Activated T-cell treated with anti-CD3 and anti-CD28 coated beads, Interleukin-2, amount 50 U/mL, for 24 hours (primary cell): ENCODE measurements around the gene MINDY3.
"Not testable (repeated sequence)": the region's sequence is repeated elsewhere in the genome, so short reads cannot be mapped to it uniquely, and the experiment has no call there.

ENCODE experiments used
- DNase-seq: peaks from one replicate; pipeline ENCODE4 v3.0.0-alpha.2; 2020
- H3K27ac Mint-ChIP-seq: 2 replicates; pipeline ENCODE4 v1.8.0; 2020; ENCODE audit warnings: mild to moderate bottlenecking, mixed read lengths
- H3K27me3 Mint-ChIP-seq: 2 replicates; pipeline ENCODE4 v1.8.0; 2020; ENCODE audit warnings: mixed read lengths
- H3K36me3 Mint-ChIP-seq: 2 replicates; pipeline ENCODE4 v1.8.0; 2020; ENCODE audit warnings: low read depth, mixed read lengths
- H3K4me1 Mint-ChIP-seq: 2 replicates; pipeline ENCODE4 v1.8.0; 2020; ENCODE audit warnings: low read depth, mixed read lengths
- H3K4me3 Mint-ChIP-seq: 2 replicates; pipeline ENCODE4 v1.8.0; 2020; ENCODE audit warnings: mild to moderate bottlenecking, moderate library complexity, mixed read lengths
- H3K9me3 Mint-ChIP-seq: 2 replicates; pipeline ENCODE4 v1.8.0; 2020; ENCODE audit warnings: mixed read lengths

MINDY3 gene

GRCh38 chr10:15859906-15860691, at the start of gene MINDY3:
TSS of gene MINDY3 (minus strand) at chr10:15860507. CDS start at chr10:15860299, 208 bp downstream.
- DNase-seq: peak; percentile 86
- Mint-ChIP-seq H3K9me3 (no peaks in the 10 kb centered on the region), H3K27ac (peak within 1 kb of the TSS; percentile 96), H3K36me3 (peaks cover 32% of the 10 kb centered on the region), H3K27me3 (peaks cover 16% of the 10 kb centered on the region), H3K4me1 (peaks cover 39% of the 10 kb centered on the region), H3K4me3 (peak within 1 kb of the TSS; percentile 100)

DNA sequence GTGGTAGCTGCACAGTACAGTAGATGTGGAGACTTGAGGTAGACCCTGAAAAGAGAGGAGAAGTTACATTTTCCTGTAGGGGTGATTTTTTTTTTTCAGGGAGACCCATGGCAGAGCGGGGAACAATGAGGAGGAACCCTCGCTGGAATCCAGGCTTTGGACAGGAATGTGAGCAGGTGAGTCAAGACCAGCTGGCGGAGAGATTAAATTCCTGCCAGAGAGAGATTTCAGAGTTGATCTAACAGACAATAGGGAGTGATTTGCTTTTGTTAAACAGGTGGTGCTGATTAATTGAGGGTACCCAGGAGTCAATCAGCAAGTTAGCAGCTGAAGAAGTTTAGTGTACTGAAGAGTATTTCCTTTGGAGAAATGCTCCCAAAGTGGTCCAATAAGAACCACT, 41.6 kb upstream of the MINDY3 start:
- Mint-ChIP-seq H3K4me3 (no peak overlapping the region), H3K36me3 (no peaks in the 10 kb centered on the region), H3K27ac (no peak overlapping the region), H3K9me3 (no peaks in the 10 kb centered on the region), H3K4me1 (no peaks in the 10 kb centered on the region), H3K27me3 (peaks cover 19% of the 10 kb centered on the region)
- no peak for DNase-seq

- Mint-ChIP-seq H3K27me3 (peaks cover 36% of the 10 kb centered on the region), H3K4me3 (no peak overlapping the region), H3K36me3 (no peaks in the 10 kb centered on the region), H3K27ac (no peak overlapping the region), H3K4me1 (no peaks in the 10 kb centered on the region), H3K9me3 (no peaks in the 10 kb centered on the region)
- no peak for DNase-seq
Measured at GRCh38 chr10:15898046-15898445, 37.7 kb upstream of the MINDY3 start.

DNA sequence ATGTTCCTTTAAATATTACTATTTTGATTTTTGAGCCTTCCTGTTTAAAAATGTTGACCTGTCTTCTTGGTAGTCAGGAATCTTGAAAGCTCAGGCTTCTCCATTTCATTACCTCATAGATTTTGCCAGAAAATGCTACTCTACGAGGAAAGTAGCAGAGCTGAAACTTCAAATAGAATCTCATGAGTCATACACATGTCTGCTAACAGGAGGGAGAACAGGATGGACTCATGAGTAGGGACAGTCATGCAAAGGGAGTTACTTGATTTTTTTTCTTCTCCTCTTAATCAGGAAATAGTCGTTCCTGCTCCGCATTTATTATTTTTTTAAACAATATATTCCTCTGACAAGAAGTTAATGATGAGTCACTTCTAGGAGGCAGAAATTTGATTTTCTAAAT, 37.0 kb upstream of the MINDY3 start:
- no peaks in the 10 kb centered on the region for H3K9me3 Mint-ChIP-seq
- H3K27ac Mint-ChIP-seq: no peak overlapping the region
- no peaks in the 10 kb centered on the region for H3K4me1 Mint-ChIP-seq
- no peak overlapping the region for H3K4me3 Mint-ChIP-seq
- peaks cover 38% of the 10 kb centered on the region for H3K27me3 Mint-ChIP-seq
- H3K36me3 Mint-ChIP-seq: no peaks in the 10 kb centered on the region
- DNase-seq: no peak

- H3K27ac Mint-ChIP-seq: no peak overlapping the region
- no peak overlapping the region for H3K4me3 Mint-ChIP-seq
- no peak for DNase-seq
- H3K9me3 Mint-ChIP-seq: no peaks in the 10 kb centered on the region
- no peaks in the 10 kb centered on the region for H3K4me1 Mint-ChIP-seq
- no peaks in the 10 kb centered on the region for H3K36me3 Mint-ChIP-seq
- H3K27me3 Mint-ChIP-seq: peaks cover 37% of the 10 kb centered on the region
Measured at GRCh38 chr10:15896654-15897053, 36.3 kb upstream of the MINDY3 start.

DNA sequence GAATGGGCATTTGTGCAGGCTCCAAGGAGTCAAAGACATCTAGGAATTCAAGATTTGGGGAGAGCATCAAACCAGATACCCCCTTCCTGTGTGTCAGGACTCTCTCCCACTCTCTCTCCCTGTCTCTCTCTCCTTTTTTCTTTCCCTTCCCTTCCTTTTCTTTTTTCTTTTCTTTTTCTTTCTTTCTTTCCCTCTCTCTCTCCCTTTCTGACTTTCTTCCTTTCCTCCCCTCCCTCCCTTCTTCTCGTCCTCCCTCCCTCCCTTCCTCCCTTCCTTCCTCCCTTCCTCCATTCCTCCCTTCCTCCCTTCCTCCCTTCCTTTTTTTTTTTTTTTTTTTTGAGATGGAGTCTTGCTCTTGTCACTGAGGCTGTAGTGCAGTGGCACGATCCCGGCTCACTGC, 24.1 kb upstream of the MINDY3 start:
- Mint-ChIP-seq H3K4me3 (no peak overlapping the region), H3K4me1 (no peaks in the 10 kb centered on the region), H3K27ac (no peak overlapping the region), H3K27me3 (peaks cover 45% of the 10 kb centered on the region), H3K9me3 (no peaks in the 10 kb centered on the region), H3K36me3 (no peaks in the 10 kb centered on the region)
- no peak for DNase-seq

GRCh38 chr10:15881542-15881941, 21.2 kb upstream of the MINDY3 start:
- Mint-ChIP-seq H3K27me3 (peaks cover 47% of the 10 kb centered on the region), H3K27ac (no peak overlapping the region), H3K9me3 (no peaks in the 10 kb centered on the region), H3K4me3 (no peak overlapping the region), H3K36me3 (no peaks in the 10 kb centered on the region), H3K4me1 (no peaks in the 10 kb centered on the region)
- DNase-seq: no peak

- peaks cover 52% of the 10 kb centered on the region for H3K27me3 Mint-ChIP-seq
- DNase-seq: no peak
- no peaks in the 10 kb centered on the region for H3K9me3 Mint-ChIP-seq
- no peak overlapping the region for H3K27ac Mint-ChIP-seq
- no peaks in the 10 kb centered on the region for H3K36me3 Mint-ChIP-seq
- no peaks in the 10 kb centered on the region for H3K4me1 Mint-ChIP-seq
- no peak overlapping the region for H3K4me3 Mint-ChIP-seq
Measured at GRCh38 chr10:15879663-15880062, 19.4 kb upstream of the MINDY3 start.

DNA sequence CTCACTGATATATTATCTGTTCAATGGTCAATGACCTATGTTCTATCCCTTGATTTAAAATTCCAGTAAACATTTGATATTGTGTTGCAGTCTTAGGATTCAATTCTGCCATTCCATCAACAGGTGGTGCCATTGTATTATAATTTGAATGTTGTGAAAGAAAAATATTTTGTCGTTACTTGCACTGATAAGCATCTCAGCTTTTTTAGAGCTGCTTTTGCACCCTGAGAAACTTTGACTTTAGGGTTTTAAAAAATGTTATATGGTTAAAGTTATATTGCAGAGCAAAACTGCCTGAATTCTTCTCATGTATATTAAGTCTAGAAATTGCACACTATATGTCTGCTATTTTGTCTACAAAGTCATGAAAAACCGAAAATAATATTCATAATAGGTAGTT, 18.8 kb upstream of the MINDY3 start:
- Mint-ChIP-seq H3K27me3 (peaks cover 58% of the 10 kb centered on the region), H3K36me3 (no peaks in the 10 kb centered on the region), H3K27ac (no peak overlapping the region), H3K4me3 (no peak overlapping the region), H3K4me1 (no peaks in the 10 kb centered on the region), H3K9me3 (no peaks in the 10 kb centered on the region)
- DNase-seq: no peak

GRCh38 chr10:15877836-15878576, 17.7 kb upstream of the MINDY3 start:
- no peaks in the 10 kb centered on the region for H3K4me1 Mint-ChIP-seq
- no peaks in the 10 kb centered on the region for H3K36me3 Mint-ChIP-seq
- peaks cover 68% of the 10 kb centered on the region for H3K27me3 Mint-ChIP-seq
- no peak for DNase-seq
- H3K27ac Mint-ChIP-seq: no peak overlapping the region
- no peaks in the 10 kb centered on the region for H3K9me3 Mint-ChIP-seq
- no peak overlapping the region for H3K4me3 Mint-ChIP-seq

- H3K36me3 Mint-ChIP-seq, DNase-seq, H3K27ac Mint-ChIP-seq, H3K4me3 Mint-ChIP-seq, H3K4me1 Mint-ChIP-seq, H3K9me3 Mint-ChIP-seq: not testable (repeated sequence)
- H3K27me3 Mint-ChIP-seq: peaks cover 73% of the 10 kb centered on the region
Measured at GRCh38 chr10:15876274-15876673, 16.0 kb upstream of the MINDY3 start.

DNA sequence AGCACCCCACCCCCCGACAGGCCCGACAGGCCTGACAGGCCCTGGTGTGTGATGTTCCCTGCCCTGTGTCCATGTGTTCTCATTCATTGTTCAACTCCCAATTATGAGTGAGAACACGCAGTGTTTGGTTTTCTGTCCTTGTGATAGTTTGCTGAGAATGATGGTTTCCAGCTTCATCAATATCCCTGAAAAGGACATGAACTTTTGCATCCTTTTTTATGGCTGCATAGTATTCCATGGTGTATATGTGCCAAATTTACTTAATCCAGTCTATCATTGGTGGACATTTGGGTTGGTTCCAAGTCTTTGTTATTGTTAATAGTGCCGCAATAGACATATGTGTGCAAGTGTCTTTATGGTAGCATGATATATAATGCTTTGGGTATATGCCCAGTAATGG, 12.3 kb upstream of the MINDY3 start:
- H3K36me3 Mint-ChIP-seq, H3K4me3 Mint-ChIP-seq, H3K27ac Mint-ChIP-seq, H3K4me1 Mint-ChIP-seq, DNase-seq, H3K9me3 Mint-ChIP-seq: not testable (repeated sequence)
- peaks cover 79% of the 10 kb centered on the region for H3K27me3 Mint-ChIP-seq

- H3K4me3 Mint-ChIP-seq: no peak overlapping the region
- DNase-seq: no peak
- no peaks in the 10 kb centered on the region for H3K36me3 Mint-ChIP-seq
- H3K27me3 Mint-ChIP-seq: peaks cover 78% of the 10 kb centered on the region
- no peaks in the 10 kb centered on the region for H3K9me3 Mint-ChIP-seq
- no peak overlapping the region for H3K27ac Mint-ChIP-seq
- H3K4me1 Mint-ChIP-seq: no peaks in the 10 kb centered on the region
Measured at GRCh38 chr10:15871823-15872222, 11.5 kb upstream of the MINDY3 start.

DNA sequence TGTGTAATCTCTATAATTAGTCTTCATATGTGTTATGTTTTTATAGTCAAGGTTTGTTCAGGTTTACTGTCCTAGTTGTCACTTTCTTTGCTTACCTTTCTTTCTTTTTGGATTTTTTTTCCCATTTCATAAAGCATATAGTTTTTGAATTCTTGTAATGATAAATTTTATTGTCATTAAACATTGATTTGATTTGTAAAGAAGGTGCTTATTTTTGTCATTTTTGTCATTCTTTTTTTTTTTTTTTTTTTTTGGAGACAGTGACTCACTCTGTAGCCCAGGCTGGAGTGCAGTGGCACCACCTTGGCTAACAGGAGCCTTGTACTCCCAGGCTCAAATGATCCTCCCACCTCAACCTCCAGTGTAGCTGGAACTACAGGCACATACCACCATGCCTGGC, 9.6 kb upstream of the MINDY3 start:
- Mint-ChIP-seq H3K27ac (no peak overlapping the region), H3K4me1 (no peaks in the 10 kb centered on the region), H3K36me3 (no peaks in the 10 kb centered on the region), H3K9me3 (no peaks in the 10 kb centered on the region), H3K27me3 (peaks cover 78% of the 10 kb centered on the region), H3K4me3 (no peak overlapping the region)
- no peak for DNase-seq

DNA sequence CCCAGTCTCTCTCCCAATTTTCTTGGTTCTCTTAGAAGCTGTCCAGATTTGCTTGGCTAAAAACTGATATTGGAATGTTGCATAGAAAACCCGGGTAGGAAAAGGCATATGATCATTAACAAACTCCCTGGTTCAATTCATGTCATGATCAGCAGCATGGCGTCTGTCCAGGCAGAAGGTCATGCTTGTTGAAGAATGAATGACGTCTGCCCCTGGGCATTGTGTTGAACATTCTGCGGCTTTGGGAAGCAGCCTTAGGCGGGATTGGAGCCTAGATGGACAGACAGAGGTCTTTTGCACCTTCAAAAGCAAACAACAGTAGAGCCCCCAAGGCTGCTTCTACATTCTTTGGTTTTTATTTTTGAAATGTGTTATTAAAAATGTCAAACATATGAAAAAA, 7.7 kb upstream of the MINDY3 start:
- no peaks in the 10 kb centered on the region for H3K9me3 Mint-ChIP-seq
- no peak for DNase-seq
- H3K27me3 Mint-ChIP-seq: peaks cover 73% of the 10 kb centered on the region
- no peak overlapping the region for H3K27ac Mint-ChIP-seq
- H3K36me3 Mint-ChIP-seq: no peaks in the 10 kb centered on the region
- no peaks in the 10 kb centered on the region for H3K4me1 Mint-ChIP-seq
- no peak overlapping the region for H3K4me3 Mint-ChIP-seq
